ENCODE measurements around the gene CCDC83. TPM values are rescaled to one million over a fixed set of nuclear protein-coding genes. Genes with fewer than 3 reads are reported as not detected.

The CCDC83 gene
- polyA plus RNA-seq, 4 donors: not detected

DNA sequence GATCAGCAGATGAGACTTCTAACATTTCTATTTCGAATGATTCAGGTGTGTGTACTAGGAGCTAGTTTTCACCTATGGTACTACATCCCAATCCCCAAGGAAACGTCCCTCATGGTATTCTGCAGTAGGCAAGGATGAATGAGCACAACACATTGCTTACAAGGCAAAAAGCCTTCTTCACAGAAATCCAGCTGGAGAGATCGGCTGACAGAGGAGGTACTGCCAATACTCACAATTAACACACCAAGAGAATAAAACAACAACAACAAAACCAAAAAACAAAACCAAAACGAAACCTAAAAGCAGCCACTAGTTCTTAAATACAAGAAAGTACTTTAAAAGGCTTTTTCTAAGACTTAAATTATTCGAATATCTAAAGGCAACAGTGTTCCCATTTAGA lies 112.3 kb downstream of the CCDC83 start:
- DNase-seq (ENCODE audit: low read depth in 4 of 4, low spot score in 3 of 4): no peak

Other genes starting within 250 kb of the CCDC83 start
- 10 to 100 TPM in 3 of 4 donors, 1 to 10 TPM in 1; 6.8 to 14.7 (median 13.2) TPM for gene DLG2, start 228.0 kb upstream of the CCDC83 start, polyA plus RNA-seq (ENCODE audit: insufficient read length in 4 of 4)
- gene TMEM126B, start 226.8 kb upstream of the CCDC83 start, polyA plus RNA-seq (ENCODE audit: insufficient read length in 4 of 4): 10 to 100 TPM; 50.0 to 70.9 (median 64.6) TPM
- 10 to 100 TPM; 28.8 to 36.9 (median 30.9) TPM for gene TMEM126A, start 207.4 kb upstream of the CCDC83 start, polyA plus RNA-seq (ENCODE audit: insufficient read length in 4 of 4)
- gene CREBZF, start 190.3 kb upstream of the CCDC83 start, polyA plus RNA-seq (ENCODE audit: insufficient read length in 4 of 4): 100 to 1,000 TPM in 2 of 4 donors, 10 to 100 TPM in 2; 70.9 to 126 (median 109) TPM
- 1 to 10 TPM; 3.0 to 3.9 (median 3.3) TPM for gene CCDC89, start 169.2 kb upstream of the CCDC83 start, polyA plus RNA-seq (ENCODE audit: insufficient read length in 4 of 4)
- 10 to 100 TPM in 3 of 4 donors, 1 to 10 TPM in 1; 7.8 to 96.9 (median 77.8) TPM for gene SYTL2, start 44.2 kb upstream of the CCDC83 start, polyA plus RNA-seq (ENCODE audit: insufficient read length in 4 of 4)
- gene PICALM, start 213.7 kb downstream of the CCDC83 start, polyA plus RNA-seq (ENCODE audit: insufficient read length in 4 of 4): 100 to 1,000 TPM; 173 to 289 (median 260) TPM